Stimulated activated CD4-positive, alpha-beta T cell treated with anti-CD3 and anti-CD28 coated beads, TNF-alpha, amount 100 ng/mL, for 1 hour (primary cell): ENCODE data around the gene RTP1.
"Not testable (repeated sequence)": the region's sequence is repeated elsewhere in the genome, so short reads cannot be mapped to it uniquely, and the experiment has no call there.

Source experiments
- DNase-seq, 3 donors: peaks; one replicate each; pipeline ENCODE4 v3.0.0-alpha.2; 2020; ENCODE audit warnings: low read depth in 3 of 3, low spot score in 1 of 3

RTP1 gene

DNA sequence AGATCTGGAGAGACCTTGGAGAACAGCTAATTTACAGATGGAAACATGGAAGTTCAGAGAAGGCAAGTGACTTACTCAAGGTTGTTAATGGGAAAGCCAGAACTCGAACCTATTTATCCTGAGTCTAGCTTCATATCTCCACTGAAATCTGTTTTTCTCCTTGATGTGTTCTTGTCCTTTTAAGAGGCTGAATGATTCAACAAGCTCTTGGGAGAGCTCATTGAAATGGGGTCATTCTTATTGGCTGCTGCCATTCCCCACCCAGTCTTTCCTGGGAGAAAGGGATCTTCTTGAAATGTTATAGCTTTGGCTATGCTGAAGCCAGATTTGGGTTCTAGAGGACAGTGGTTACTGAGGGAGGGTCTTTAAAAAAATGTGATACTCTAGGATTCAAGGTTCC is 41.0 kb downstream of the RTP1 start:
- no peak for DNase-seq

DNA sequence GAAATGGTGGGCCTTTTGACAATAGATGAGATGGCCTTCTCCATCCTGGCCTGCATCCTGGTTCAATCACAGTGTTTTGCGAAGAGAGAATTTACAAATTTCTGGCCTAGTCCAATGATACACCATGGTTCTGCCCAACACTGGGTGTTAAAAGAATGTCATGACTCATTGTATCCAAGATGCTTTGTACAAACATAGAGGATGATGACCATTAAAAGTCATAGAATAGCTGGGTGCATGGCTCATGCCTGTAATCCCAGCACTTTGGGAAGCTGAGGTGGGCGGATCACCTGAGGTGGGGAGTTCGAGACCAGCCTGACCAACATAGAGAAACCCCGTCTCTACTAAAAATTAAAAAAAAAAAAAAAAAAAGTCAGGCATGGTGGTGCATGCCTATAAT is 41.5 kb downstream of the RTP1 start:
- DNase-seq: not testable (repeated sequence)

DNA sequence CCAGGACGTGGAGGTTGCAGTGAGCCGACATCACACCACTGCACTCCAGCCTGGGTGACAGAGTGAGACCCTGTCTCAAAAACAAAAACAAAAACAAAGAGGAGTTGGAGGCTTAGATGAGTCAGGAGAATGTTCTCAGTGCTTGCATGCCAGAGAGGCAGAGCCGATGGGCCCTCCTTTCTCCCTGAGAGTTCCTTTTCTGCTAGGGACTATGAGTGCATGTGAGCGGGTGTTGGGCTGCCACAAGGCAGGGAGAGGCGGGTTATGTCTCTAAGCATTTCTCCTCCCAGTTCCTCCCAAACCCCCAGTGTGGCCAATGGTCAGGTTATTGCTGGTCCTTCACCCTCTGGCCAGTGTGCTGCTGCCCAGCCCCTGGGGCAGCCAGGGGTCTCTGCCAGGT is 45.1 kb downstream of the RTP1 start:
- DNase-seq: no peak

DNA sequence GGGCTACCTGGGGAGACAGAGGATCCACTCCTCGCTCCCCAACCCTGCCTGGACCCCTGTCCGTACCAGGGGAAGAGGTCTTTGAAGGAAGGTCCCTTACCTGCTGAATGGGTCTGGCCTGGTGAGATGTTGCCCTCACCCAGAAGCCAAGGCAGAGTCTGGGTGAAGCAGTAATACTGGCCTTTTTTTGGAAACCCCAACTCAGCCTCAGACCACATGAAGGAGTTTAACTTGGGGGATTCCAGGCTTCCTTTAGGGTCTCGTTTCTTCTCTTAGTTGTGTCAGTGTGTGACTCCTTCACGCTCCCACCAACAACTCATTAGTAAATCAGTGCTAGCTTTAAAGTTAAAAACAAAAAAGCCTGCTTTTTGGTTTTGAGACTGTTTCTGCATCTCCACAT is 45.6 kb downstream of the RTP1 start:
- no peak for DNase-seq

DNA sequence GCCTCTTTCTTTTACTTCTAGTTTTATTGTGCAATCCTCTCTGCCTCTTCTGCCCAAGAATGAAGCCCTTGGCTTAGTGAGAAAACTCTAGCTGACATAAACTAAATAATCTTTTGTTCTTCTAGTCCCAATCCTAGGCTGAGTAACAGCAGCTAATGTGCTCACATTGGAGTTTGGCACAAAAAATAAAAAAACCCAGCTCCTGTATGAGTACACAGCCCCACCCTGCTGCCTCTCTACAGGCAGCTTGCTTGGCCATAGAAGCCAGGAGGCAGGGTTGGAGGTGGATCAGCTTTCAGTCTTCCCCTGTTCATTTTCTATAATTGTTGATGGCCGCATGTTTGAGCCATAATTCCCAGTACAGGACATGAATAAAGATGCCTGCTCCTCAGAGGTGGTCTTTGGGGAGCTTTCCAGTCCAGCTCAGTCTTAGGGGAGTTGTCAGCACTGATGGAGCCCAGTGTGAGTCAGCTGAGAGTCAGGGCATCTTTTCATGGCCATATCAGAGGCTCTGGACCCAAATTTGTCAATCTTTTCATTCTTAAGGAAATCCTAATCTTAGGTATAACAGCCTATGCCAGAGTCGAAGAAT is 46.7 kb downstream of the RTP1 start:
- DNase-seq: no peak

DNA sequence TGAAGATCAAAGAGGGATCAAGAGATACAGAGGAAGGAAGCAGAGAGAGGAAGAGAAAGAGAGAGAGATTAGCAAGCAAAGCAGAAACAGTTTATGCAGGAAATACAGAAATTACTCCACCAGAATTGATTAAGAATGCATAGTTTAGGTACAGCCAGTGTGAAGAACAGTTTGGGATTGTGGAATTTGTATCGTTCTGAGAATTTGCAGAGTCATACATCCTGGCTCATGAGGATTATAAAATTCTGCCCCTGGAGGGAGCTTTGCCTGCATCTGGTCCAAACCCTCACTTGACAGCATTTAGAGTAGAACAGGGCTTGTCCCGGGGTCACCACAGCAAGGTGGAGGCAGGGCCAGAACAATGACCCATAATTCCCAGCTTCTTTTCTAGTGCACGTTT is 50.1 kb downstream of the RTP1 start:
- no peak for DNase-seq
